Hepatocyte (in vitro differentiated cells): ENCODE results near the gene ZAP70.

ENCODE experiments used
- CTCF ChIP-seq: fragments of 200-600 bp; sonication (generic); IDR thresholded peaks from 2 replicates; pipeline ENCODE4 v1.5.1; 2016; ENCODE audit warnings: antibody characterized with exemption, mild to moderate bottlenecking; ENCODE audit not compliant: poor library complexity
- EZH2 ChIP-seq: fragments of 200-600 bp; sonication (generic); IDR thresholded peaks from 2 replicates; pipeline ENCODE4 v1.6.1; 2016; ENCODE audit warnings: antibody characterized with exemption, mild to moderate bottlenecking, borderline replicate concordance
- EZH2phosphoT487 ChIP-seq: fragments of 200-600 bp; sonication (generic); IDR thresholded peaks from one replicate; pipeline ENCODE4 v1.6.1; 2018; ENCODE audit warnings: antibody characterized with exemption, mild to moderate bottlenecking, low read depth, moderate library complexity; ENCODE audit not compliant: unreplicated experiment, severe bottlenecking

GRCh38 chr2:97723156-97724072 lies 10.0 kb downstream of the ZAP70 start:
- no peak for TF ChIP-seq CTCF
- no peak for TF ChIP-seq EZH2phosphoT487
- TF ChIP-seq EZH2, result no peak
